Stimulated activated CD8-positive, alpha-beta memory T cell treated with anti-CD3 and anti-CD28 coated beads, Interleukin-15, amount 100 ng/mL, for 1 hour (primary cell): ENCODE data around the gene MYL2.
A peak's percentile ranks its signal among the peaks of the same experiment; 100 is the strongest.
"Not testable (repeated sequence)": the region's sequence is repeated elsewhere in the genome, so short reads cannot be mapped to it uniquely, and the experiment has no call there.

Source experiments
- DNase-seq: peaks from one replicate; pipeline ENCODE4 v3.0.0-alpha.2; 2020; ENCODE audit warnings: low read depth

MYL2 gene, protein sequence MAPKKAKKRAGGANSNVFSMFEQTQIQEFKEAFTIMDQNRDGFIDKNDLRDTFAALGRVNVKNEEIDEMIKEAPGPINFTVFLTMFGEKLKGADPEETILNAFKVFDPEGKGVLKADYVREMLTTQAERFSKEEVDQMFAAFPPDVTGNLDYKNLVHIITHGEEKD

DNA sequence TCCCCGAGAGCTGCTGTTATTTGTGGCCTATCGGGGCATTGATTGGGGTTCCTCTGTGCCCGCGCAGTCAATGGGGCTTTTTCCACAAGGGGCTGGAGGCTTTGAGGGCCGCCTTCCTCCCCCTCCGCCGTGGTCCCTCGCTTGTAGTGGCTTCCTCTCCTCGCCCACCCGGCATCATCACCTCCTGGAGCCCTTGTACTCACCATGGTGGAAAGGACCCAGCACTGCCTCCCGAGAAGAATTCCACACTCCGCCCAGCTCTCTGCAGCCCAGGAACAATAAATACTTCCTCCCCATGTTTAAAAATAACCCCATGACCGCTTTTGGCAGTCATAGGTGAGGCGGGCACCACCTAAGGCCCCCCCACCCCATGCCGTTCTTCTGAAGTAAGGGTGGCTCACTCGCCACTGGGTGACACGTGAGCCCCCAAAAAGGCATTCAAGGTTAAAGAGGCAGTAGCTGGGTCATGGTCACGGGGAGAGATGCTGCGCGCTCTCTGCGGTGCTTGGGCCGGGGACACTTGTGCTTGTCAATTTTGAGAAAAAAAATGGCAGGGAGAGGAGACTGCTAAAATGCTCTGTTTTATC is at the start of gene MYL2:
MYL2 (minus strand) TSS at position 256 of the 587 bp plus-strand sequence; CDS start at position 206, 50 bp downstream.
- no peak for DNase-seq

DNA sequence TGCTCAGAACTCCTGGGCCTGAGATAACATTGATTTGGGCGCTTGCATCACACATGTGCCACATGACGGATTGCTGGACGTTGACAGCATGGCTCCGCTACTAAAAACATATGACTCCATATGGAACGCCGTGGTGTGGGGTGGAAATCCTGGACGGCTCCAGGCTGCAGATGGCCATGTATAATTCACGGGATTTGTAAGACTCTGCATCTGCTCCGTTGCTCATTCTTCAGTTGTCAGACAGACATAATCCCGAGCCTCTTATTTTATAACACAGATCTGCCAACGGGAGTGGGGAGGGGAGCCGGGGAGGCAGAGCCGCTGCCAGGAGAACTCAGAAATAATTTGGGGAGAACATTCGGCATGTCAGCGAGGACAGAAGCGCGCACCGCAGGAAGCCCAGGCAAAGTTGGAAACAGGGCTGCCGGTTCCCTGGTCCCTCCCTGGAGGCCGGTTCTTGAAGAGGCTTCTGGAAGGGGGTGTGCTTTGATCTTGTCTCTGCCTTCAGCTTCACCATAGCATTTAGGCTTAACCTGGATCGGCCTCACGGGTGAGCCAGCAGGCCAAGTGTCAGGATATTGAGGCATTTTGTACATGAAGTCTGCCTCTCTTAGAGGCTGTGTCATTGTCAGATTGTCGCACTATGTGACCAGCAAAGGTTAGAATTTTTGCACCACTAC is 45.8 kb upstream of the MYL2 start:
- DNase-seq: no peak

GRCh38 chr12:110965574-110965973 is 45.2 kb upstream of the MYL2 start:
- no peak for DNase-seq

DNA sequence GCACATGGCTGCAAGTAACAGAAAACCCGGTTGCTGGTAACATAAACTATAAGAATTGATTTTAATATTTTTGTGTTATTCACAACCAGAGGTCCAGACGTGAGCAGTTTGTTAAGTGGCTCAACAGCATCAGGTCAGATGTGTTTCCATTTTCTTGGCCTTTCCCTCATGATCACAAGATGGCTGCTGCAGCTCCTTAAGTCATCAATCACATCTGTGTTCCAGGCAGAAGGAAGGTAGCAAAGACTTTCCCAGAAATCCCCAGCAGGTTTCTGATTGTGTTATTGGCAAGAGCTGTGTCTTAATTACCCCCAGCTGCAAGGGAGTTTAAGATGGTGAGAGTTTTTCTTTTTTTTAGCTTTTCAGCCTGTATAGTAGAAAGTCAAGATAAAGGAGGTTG is 40.4 kb upstream of the MYL2 start:
- no peak for DNase-seq

DNA sequence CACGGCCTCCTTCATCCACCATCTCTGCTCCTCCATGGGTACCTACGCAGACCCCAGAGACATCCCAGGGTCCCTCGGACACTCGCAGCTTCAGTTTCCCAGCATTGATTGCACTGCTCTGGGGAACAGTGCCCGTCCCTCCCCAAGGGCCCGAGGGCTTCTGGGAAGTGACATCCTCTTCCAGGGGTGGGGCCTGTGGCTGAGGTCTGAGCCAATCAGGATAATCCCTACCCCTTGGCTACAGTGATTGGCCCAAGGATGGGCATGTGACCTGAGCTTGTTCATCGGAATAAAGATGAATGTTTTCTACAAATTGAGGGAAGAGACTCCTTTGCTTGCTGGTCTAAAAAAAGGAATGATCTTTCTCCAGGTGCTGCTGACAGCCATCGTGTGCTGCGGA is 37.3 kb upstream of the MYL2 start:
- DNase-seq: no peak

GRCh38 chr12:110957159-110957558 is 36.8 kb upstream of the MYL2 start:
- no peak for DNase-seq

DNA sequence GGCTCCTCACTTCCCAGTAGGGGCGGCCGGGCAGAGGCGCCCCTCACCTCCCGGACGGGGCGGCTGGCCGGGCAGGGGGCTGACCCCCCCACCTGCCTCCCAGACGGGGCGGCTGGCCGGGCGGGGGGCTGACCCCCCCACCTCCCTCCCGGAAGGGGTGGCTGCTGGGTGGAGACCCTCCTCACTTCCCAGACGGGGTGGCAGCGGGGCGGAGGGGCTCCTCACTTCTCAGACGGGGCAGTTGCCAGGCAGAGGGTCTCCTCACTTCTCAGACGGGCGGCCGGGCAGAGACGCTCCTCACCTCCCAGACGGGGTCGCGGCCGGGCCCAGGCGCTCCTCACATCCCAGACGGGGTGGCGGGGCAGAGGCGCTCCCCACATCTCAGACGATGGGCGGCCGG is 30.5 kb upstream of the MYL2 start:
- not testable (repeated sequence) for DNase-seq

DNA sequence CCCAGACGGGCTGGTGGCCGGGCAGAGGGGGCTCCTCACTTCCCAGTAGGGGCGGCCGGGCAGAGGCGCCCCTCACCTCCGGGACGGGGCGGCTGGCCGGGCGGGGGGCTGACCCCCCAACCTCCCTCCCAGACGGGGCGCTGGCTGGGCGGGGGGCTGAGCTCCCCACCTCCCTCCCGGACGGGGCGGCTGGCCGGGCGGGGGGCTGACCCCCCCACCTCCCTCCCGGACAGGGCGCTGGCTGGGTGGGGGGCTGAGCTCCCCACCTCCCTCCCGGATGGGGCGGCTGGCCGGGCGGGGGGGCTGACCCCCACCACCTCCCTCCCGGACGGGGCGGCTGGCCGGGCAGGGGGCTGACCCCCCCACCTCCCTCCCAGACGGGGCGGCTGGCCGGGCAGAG is 30.1 kb upstream of the MYL2 start:
- not testable (repeated sequence) for DNase-seq

GRCh38 chr12:110948041-110948440 is 27.7 kb upstream of the MYL2 start:
- no peak for DNase-seq

DNA sequence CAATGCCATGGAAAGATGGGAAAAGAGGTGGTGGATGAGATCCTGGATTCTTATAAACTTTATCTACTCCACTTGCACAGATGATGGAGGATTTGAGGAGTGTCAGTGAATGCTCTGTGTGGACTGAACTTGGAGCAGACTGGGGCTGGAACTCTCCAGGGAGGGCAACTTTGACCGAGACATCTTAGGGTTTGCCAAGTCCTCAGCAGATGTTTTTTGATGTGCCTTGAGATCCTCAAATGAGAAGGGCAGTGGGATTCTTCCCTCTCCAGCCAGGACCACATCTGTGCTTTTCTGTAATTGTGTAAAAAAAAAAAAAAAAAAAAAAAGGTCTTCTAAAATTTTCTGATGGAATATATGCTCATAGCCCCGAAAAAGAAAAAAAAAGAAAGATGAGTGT is 23.0 kb upstream of the MYL2 start:
- DNase-seq: no peak

- no peak for DNase-seq
Measured at GRCh38 chr12:110941391-110941790, 21.0 kb upstream of the MYL2 start.

- DNase-seq: no peak
Measured at GRCh38 chr12:110940933-110941332, 20.6 kb upstream of the MYL2 start.

- no peak for DNase-seq
Measured at GRCh38 chr12:110940296-110940695, 19.9 kb upstream of the MYL2 start.

GRCh38 chr12:110937104-110937641 is 16.8 kb upstream of the MYL2 start:
- peak; percentile 20 for DNase-seq

DNA sequence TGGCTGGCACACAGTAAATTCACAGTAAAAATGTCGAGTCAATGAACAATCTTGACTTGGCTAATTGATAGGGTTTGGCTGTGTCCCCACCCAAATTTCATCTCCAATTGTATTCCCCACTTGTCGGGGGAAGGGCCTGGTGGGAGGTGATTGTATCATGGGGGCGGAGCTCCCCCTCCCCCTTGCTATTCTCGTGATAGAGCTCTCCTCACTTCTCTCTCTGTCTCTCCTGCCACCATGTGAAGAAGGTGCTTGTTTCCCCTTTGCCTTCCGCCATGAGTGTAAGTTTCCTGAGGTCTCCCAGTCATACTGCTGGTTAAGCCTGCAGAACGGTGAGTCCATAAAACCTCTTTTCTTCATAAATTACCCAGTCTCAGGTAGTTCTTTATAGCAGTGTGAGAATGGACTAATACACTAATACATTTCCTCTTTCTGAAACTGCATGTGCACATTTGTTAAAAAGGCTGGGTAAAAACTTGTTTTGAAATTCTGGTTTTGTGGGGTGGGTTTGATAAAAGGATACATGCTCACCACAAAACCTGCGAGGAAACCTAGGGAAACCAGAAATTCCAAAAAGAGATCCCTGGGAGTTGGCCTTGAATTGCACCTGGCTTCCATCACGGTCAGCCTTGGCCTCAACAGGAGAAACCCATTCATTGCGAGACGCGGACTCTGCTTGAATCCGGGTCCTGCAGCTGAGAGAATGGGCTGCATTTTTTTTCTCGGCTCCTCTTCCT is 16.2 kb upstream of the MYL2 start:
- DNase-seq: no peak

DNA sequence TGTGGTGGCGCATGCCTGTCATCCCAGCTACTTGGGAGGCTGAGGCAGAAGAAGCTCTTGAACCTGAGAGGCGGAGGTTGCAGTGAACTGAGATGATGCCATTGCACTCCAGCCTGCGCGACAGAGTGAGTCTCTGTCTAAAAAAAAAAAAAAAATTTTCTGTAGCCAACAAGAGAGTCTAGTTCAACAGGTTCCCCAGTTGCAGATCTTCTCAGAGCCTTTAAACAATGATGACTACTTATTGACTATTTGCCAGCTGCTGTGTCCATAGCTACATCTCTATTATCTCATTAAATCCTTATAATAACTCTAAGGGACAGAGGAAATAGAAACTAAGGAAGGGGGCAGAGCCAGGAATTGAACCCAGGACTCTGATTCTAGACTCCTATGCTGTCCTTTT is 15.2 kb upstream of the MYL2 start:
- no peak for DNase-seq

DNA sequence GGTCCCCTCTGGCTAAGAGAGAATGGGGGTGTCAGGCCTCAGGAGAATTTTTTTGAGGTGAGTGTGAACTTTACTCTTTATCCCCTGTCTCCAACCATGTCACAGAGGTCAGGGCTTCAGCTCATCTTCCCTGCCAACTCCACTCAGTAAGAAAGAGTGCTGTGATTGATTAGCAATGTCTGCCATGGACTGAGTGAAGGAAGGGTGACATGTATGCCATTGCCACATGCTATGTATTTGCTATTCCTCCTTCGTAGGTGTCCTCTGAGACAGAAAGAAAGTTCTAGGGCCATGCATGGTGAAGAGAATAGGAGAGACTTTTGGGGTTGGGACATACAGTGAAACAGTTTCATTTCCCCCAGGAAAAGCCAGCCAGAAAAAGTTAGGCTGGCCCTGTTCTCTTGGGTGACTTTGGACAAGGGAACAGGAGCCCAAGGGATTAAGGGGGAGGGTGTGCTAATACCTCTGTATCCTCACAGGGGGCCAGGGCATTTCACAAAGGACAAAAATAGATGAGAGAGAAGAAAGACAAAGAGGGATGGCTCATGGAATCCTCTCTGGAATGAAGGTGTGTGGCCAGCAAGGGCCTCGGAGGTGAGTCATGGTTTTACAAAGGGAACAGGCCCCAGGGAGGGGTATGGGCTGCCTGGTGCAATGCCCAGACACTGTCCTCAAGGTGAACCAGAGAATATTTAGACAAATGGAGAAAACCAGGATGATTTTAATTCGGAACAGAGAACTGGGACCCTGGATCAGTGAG is 13.9 kb upstream of the MYL2 start:
- no peak for DNase-seq

- DNase-seq: no peak
Measured at GRCh38 chr12:110933326-110933974, 13.1 kb upstream of the MYL2 start.

DNA sequence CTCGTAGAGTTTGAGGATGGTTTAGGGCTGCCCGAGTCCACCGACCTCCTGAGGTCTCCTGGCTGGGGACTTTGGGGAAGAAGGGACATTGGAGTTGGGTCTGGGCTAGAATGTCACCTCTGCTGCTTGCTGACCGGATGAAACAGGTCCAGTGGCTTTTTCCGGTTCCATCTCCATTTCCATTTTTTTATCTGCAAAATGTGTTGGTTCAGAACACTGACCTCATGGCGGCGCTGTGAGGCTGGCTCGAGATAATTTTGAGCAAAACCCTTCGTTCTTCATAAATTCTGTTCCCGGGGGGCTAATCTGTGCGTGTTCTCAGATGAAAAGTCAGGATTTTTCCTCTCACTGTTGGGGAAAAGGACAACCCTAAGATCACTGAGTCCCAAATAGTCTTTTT is 11.7 kb upstream of the MYL2 start:
- DNase-seq: no peak

DNA sequence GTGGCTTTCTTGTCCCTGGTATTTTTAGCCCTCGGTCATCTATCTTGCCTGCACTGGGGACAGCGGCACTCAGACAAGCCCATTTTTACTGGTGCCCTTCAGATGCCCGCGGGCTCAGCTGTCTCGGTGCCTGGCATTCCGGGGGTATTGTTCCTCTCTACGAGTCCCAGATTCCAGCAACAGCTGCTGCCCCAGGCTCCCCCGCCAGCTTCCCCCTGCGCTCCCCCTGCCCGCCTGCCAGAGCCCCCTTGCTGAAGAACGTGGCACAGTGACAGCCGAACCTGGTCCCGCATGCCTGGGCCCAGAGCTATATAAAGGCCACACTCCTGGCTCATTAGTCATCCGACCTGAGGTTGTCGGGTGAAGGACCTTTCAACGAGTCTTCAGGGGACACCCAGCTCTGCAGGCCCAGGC is 10.9 kb upstream of the MYL2 start:
- DNase-seq: no peak
